Measurements from ENCODE around the gene MYO3B.

Gene MYO3B

DNA sequence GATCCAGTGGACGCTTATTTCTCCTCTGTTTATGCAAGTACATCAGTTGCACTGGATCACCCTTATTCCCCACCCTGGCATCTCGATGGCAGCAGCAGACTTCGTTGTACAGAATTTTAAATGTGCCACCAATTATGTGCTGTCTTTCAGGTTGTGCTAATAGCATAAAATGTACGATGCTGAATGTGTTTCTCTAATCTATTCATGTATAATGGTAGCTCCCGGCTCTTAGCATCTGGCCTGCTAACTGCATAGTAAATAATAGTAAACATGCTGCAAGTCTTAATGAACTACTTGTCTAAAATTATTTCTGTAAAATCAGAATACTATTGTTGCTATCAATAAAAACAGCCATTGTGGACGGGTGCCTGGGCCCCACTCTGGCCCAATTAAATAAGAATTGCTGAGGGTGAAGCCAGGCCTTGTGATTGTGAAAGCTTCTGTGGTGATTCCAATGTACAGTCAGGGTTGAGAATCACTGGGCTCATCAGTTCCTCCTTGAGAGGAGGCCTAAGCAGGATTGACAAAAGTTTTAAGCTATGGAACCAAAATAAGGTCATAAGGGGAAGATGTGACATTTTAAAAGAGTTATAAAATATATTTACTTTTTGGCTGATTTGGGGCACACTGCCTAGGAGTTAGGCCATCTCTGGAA lies 14.4 kb upstream of the MYO3B start:
- no peak for DNase-seq (ENCODE audit: low spot score)

DNA sequence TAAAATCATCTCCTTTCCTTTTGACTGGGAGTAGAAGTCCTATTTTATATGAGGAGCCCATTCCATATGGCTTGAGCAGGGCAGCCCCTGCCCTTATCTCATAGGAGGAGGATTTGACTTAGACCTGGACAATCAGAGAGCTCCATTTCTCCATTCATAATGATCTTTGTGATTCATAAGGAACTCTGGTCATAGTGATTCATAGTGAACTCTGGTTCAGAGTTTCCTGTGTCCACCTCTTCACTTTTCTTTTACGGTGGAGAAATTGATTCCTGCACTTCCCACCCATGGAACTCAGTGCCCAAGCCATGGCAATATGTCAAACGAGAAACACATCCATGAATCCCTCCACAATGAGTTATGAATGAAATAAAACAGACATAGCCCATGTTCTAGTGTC lies 12.8 kb upstream of the MYO3B start:
- no peak for DNase-seq (ENCODE audit: low spot score)

DNA sequence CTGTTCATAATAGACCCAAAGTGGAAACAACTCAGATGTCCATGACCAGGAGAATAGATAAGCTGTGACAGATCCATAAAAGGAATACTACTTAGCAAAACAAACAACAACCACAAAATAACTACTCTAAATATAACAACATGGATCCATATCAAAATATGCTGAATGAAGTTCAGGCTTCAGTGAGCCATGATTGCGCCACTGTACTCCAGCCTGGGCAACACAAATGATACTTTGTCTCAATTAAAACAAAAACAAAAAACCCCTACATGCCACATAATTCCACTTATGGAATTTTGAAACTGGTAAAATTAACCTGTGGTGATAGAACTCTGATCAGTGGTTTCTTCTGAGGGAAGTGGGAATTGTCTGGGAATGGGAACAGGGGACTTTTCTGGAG lies 11.2 kb upstream of the MYO3B start:
- no peak for DNase-seq (ENCODE audit: low spot score)

- no peak for DNase-seq (ENCODE audit: low spot score)
These were observed 7.5 kb upstream of the MYO3B start for GRCh38 chr2:170170281-170171040.

DNA sequence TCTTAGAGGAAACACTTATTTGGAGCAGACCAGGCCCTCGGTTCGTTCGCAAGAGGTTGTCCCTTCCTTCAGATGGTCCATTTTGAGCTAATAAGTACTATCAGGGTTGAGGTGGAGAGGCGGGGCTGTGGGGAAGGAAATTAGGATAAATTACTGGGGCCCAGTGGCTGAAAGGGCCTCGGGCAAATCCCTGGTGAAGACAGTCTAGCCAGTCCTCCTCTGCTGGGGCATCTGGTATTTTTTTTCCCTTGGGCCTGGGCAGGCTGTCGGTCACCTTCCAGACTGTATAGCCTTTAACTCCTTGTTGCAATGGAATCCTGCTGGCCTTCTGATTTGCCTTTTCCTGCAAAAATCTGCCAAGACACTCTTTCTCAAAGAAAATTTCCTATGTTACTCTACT lies 1.7 kb upstream of the MYO3B start:
- no peak for DNase-seq (ENCODE audit: low spot score)

- DNase-seq (ENCODE audit: low spot score) = no peak
These were observed 2.2 kb downstream of the MYO3B start for GRCh38 chr2:170180031-170180566.

- DNase-seq (ENCODE audit: low spot score) = no peak
These were observed 3.7 kb downstream of the MYO3B start for GRCh38 chr2:170181602-170182001.

DNA sequence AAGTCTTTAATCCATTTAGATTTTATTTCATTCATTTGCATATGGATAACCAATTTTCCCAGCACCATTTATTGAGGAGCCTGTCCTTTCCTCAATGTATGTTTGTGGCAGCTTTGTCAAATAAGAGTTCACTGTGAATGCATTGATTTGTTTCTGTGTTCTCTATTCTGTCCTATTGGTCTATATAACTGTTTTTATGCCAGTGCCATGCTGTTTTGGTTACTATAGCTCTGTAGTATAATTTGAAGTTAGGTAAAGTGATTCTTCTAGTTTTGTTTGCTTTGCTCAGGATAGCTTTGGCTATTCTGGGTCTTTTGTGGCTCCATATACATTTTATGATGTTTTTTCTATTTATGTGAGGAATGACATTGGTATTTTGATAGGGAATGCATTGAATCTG lies 7.4 kb downstream of the MYO3B start:
- DNase-seq (ENCODE audit: low spot score) = no peak

GRCh38 chr2:170189757-170190156 lies 11.8 kb downstream of the MYO3B start:
- DNase-seq (ENCODE audit: low spot score) = no peak

- DNase-seq (ENCODE audit: low spot score) = no peak
These were observed 12.2 kb downstream of the MYO3B start for GRCh38 chr2:170190172-170190571.

GRCh38 chr2:170191166-170191866 lies 13.4 kb downstream of the MYO3B start:
- no peak for DNase-seq (ENCODE audit: low spot score)

- no peak for DNase-seq (ENCODE audit: low spot score)
These were observed 19.0 kb downstream of the MYO3B start for GRCh38 chr2:170196963-170197362.

DNA sequence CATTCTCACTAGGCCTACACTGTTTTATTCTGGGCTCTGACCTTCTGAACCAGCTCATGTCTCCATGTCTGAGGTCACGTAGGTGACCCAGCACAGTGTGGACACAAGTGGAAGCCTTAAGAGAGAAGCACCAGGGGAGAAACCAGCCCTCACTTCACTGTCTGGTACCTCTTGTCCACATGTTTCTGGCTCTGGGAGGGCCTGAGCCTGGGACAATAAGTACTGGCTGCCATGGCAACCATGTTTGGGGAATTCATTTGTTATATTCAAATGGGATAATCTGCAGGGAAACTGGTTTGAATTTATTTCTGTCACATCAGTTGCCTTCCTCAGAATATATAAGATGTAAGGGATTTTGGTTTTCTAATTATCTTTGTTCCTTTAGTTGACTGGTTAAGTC lies 23.3 kb downstream of the MYO3B start:
- no peak for DNase-seq (ENCODE audit: low spot score)

DNA sequence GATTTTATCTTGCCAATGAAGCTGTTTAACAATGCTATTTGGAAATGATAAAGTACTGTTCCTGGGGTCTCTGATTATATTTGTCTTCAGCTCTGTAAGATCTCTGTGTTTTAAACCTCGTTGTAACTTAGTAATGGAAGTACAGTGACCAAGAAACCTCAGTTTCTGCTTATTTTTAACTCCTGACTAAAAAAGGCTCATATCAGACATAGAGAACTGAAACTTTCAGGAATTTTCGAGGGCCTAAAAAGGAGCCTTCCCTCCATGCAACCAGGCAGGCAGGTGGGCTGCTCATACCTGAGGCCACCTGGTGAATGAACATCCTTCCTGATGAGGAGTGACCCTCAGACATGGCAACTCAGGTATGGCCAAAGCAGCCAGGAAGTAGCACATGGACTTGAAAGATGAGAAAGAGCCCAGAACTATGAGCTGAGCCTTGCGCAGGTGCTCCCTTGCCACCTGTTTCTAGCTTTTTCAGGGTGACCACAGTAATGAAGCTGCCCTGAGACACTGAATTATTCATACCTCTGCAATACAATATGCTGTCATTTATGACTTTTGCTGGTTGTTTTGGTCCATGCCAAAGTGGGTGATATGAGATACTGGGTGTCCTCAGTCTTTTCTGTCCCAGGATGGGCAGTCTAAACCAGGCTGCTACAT lies 23.9 kb downstream of the MYO3B start:
- no peak for DNase-seq (ENCODE audit: low spot score)

DNA sequence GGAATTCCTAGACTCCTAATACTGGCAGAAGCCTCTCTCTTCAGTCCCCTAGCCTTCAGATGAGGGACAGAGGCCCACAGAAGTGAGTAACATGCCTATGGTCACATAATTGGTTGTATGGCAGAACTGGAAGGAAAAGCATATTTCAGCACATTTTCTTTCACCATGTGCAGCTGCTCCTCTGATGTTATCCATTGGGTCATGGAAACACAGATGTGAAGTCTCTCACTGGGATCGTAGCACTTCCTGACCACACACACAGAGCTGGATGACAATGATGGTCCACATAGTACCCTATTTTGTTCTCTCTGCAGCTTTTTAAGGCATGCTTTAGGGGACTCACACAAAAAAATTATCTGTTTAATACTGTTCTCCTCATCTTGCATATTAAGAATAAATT lies 24.5 kb downstream of the MYO3B start:
- DNase-seq (ENCODE audit: low spot score) = no peak

DNA sequence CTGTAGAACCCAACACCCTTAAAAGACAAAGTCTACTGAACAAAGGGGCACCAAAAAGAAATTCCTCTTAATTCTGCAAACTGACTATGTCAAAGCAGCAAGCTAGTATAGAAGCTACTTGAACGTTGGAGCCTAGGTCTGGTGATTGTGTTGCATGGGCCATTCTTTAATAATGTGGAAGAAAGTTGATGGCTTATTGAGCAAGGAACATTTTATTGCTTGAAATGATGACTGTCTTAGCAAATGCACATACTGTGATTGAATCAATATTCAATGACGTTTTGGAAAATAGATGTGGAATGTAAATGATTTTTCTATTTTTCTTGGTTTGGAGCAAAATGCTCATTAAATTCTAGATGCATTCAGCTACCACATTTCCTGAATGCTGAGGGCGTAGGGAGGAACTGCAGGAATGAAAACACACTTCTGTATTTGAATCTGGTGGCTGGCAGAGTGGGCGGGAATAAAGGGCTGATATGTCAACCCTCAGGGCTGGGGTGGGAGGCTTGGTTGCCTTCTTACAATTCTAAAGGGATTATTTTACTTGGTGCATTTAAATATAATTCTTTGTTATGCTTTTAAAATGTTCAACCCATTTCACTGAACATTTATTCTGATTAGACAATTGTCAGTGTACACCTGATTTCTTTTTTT lies 26.5 kb downstream of the MYO3B start:
- no peak for DNase-seq (ENCODE audit: low spot score)

DNA sequence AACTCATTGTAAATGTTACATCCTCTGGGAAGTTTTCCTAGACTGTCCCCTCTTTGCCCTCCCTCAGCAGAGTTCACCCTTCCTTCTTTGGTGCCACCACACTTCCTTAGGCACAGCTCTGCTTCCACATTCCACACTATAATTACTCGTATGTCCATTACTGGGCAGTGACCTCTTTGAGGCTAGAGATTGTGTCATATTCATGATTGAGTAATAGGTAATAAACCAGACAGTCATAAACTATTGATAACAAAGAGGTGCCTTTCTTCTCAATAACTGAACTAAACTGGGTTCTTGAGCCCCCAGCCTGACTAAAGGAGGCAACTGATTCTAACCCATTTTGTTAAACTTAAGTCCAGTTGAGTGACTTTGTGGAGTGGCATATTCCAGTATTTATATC lies 28.3 kb downstream of the MYO3B start:
- no peak for DNase-seq (ENCODE audit: low spot score)

DNA sequence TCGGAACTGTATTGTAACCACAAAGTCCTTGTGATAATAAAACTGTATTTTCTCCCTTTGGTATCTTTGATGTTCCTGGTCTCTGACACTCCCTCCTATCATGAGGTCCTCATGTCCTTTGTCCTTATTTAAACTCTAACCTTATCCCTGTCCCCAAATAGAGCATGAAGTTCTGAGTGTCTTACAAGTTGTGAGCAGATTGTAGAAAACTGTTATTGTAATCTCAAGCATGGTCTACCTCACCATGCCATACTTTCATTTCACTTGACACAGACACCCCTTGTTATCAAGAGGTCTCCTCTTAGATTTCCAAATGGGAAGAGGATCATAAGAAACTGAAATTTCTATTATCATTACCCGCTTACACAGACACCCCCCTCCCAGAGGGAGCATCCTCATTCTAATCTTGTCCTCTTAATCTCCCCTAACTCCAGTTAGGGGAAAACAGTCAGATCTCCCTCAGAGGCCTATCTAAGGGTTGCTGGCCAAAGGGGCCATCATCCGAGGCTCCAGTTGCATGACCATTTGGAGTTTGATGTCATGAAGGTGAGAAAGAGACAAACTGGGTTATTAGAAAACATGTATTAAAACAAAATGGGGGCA lies 29.0 kb downstream of the MYO3B start:
- no peak for DNase-seq (ENCODE audit: low spot score)

DNA sequence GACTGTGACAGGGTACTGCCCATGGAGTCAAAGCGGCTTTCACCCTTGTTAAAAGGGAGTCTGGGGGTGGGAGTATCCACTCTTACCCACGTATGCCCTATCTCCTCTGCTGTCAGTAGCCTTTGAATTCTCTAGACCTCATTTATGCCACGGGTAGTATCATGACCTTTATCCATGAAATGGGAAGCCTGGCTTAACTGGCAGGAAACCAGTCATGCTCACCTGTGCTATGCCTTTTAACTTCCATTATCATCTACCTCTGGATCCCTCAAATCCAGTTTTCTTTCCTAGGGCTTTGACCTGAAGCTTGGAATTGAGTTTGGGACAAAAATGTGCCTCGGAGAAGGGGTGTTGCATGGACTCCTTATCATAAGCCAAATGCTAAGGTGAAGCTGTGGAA lies 30.0 kb downstream of the MYO3B start:
- DNase-seq (ENCODE audit: low spot score) = no peak

- no peak for DNase-seq (ENCODE audit: low spot score)
These were observed 31.0 kb downstream of the MYO3B start for GRCh38 chr2:170208967-170209366.

GRCh38 chr2:170212625-170213280 lies 34.8 kb downstream of the MYO3B start:
- DNase-seq (ENCODE audit: low spot score) = no peak
